Measurements from ENCODE around the gene NUDC. TPM values are rescaled to one million over a fixed set of nuclear protein-coding genes. Genes with fewer than 3 reads are reported as not detected.

NUDC gene
- total RNA-seq, 1 experiment from 2014 or later, result 118 TPM

- Histone ChIP-seq H2BK120ac (ENCODE audit: low read depth, low read length, poor library complexity, severe bottlenecking) (no peak overlapping the region), H3K79me1 (ENCODE audit: insufficient read depth, low read depth, low read length, poor library complexity, severe bottlenecking) (no peaks in the 10 kb centered on the region), H3K56ac (ENCODE audit: insufficient read length, low read depth, low read length) (no peak overlapping the region), H3K27ac (ENCODE audit: insufficient read length, low read depth, low read length) (no peak overlapping the region), H4K20me1 (ENCODE audit: control insufficient read depth, insufficient read depth, insufficient read length) (no peaks in the 10 kb centered on the region), H3K9ac (ENCODE audit: extremely low read depth, insufficient read length, low read length) (no peak overlapping the region), H3K18ac (ENCODE audit: insufficient read length, low read depth, low read length) (no peak overlapping the region), H4K5ac (ENCODE audit: insufficient read length, low read depth, low read length) (no peak overlapping the region), H3K23ac (ENCODE audit: insufficient read length, low read depth, low read length) (no peak overlapping the region), H3K4me2 (ENCODE audit: insufficient read depth, insufficient read length, low read length) (no peak overlapping the region), H3K9me3 (ENCODE audit: control insufficient read depth, low read depth, low read length) (no peaks in the 10 kb centered on the region), H3K23me2 (ENCODE audit: insufficient read length, low read depth, low read length, poor library complexity, severe bottlenecking) (no peaks in the 10 kb centered on the region), H3K79me2 (ENCODE audit: insufficient read depth, low read length) (no peaks in the 10 kb centered on the region), H3K14ac (ENCODE audit: insufficient read depth, low read length) (no peak overlapping the region), H4K8ac (replicated peaks; ENCODE audit: insufficient read length, low read depth, low read length) (no peak overlapping the region), H2BK20ac (ENCODE audit: low read depth, low read length, poor library complexity, severe bottlenecking) (no peak overlapping the region), H2BK15ac (ENCODE audit: low read depth, low read length) (no peak overlapping the region), H2AK5ac (ENCODE audit: insufficient read length, low read length) (no peak overlapping the region), H3K27me3 (ENCODE audit: insufficient read depth, low read length) (no peaks in the 10 kb centered on the region), H2AFZ (ENCODE audit: low read length) (no peak overlapping the region), H2BK12ac (ENCODE audit: insufficient read length, low read depth, low read length) (no peak overlapping the region), H3K4ac (ENCODE audit: low read depth, low read length) (no peak overlapping the region), H3K4me1 (ENCODE audit: insufficient read depth, low read length) (no peaks in the 10 kb centered on the region), H2BK5ac (ENCODE audit: insufficient read length, low read length) (no peak overlapping the region), H3T11ph (ENCODE audit: low read length) (no peak overlapping the region), H4K91ac (ENCODE audit: insufficient read length, low read depth, low read length) (no peak overlapping the region)
- WGBS (ENCODE audit: extremely low coverage, insufficient read length, low lambda C conversion rate), result no CpG with 5 or more reads among the region's 1 CpG
- no peak overlapping the region for H3K4me3 Mint-ChIP-seq
- peak overlapping the region in 2 of 3 experiments; percentile 71 to 73; a peak in 4 of 7 replicates for H3K27ac Mint-ChIP-seq
- no peak for DNase-seq
- no peaks in the 10 kb centered on the region for H3K9me3 Mint-ChIP-seq
- peaks cover 24 to 65% (median 62%) of the 10 kb centered on the region in 3 experiments; a peak in 6 of 7 replicates for H3K36me3 Mint-ChIP-seq (ENCODE audit: insufficient read depth in 1 of 3, low read depth in 3 of 3)
- H3K4me1 Mint-ChIP-seq, result no peaks in the 10 kb centered on the region
- TF ChIP-seq, protein P1, sequence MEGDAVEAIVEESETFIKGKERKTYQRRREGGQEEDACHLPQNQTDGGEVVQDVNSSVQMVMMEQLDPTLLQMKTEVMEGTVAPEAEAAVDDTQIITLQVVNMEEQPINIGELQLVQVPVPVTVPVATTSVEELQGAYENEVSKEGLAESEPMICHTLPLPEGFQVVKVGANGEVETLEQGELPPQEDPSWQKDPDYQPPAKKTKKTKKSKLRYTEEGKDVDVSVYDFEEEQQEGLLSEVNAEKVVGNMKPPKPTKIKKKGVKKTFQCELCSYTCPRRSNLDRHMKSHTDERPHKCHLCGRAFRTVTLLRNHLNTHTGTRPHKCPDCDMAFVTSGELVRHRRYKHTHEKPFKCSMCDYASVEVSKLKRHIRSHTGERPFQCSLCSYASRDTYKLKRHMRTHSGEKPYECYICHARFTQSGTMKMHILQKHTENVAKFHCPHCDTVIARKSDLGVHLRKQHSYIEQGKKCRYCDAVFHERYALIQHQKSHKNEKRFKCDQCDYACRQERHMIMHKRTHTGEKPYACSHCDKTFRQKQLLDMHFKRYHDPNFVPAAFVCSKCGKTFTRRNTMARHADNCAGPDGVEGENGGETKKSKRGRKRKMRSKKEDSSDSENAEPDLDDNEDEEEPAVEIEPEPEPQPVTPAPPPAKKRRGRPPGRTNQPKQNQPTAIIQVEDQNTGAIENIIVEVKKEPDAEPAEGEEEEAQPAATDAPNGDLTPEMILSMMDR (conservative IDR thresholded peaks at IDR 0.05), result no peak
- no peaks in the 10 kb centered on the region for H3K27me3 Mint-ChIP-seq (ENCODE audit: low read depth)
Observed at GRCh38 chr1:26949266-26949925, 27.9 kb downstream of the NUDC start.
